Activated CD4-positive, alpha-beta T cell treated with anti-CD3 and anti-CD28 coated beads, Interleukin-2, amount 10 ng/mL, durations not matched to agents 7 days and 5 days (primary cell): ENCODE measurements around the gene MYBBP1A. TPM values are rescaled to one million over a fixed set of nuclear protein-coding genes. Genes with fewer than 3 reads are reported as not detected.
"Not testable (repeated sequence)": the region's sequence is repeated elsewhere in the genome, so short reads cannot be mapped to it uniquely, and the experiment has no call there.

Experiments
- CTCF ChIA-PET: fragments of 350-600 bp; sonication (Branson Sonifier 250); formaldehyde crosslinking; loops from one replicate; lab custom pipeline; 2021; ENCODE audit warnings: antibody characterized with exemption; lab: Charles Lee
- POLR2A ChIA-PET: fragments of 350-600 bp; sonication (Branson Sonifier 250); formaldehyde crosslinking; loops from one replicate; lab custom pipeline; 2021; ENCODE audit warnings: antibody characterized with exemption; lab: Charles Lee
- DNase-seq: peaks from one replicate; pipeline ENCODE4 v3.0.0-alpha.2; 2020
- H3K27ac Mint-ChIP-seq: one replicate; pipeline ENCODE4 v1.8.0; 2021; ENCODE audit warnings: mild to moderate bottlenecking, moderate library complexity, mixed read lengths
- H3K27me3 Mint-ChIP-seq: one replicate; pipeline ENCODE4 v1.8.0; 2021; ENCODE audit warnings: mixed read lengths
- H3K36me3 Mint-ChIP-seq: one replicate; pipeline ENCODE4 v1.8.0; 2021; ENCODE audit warnings: low read depth, mixed read lengths
- H3K4me1 Mint-ChIP-seq: one replicate; pipeline ENCODE4 v1.8.0; 2021; ENCODE audit warnings: mixed read lengths
- H3K4me3 Mint-ChIP-seq: one replicate; pipeline ENCODE4 v1.8.0; 2021; ENCODE audit warnings: mild to moderate bottlenecking, moderate library complexity, mixed read lengths
- H3K9me3 Mint-ChIP-seq: one replicate; pipeline ENCODE4 v1.8.0; 2021; ENCODE audit warnings: mixed read lengths
- total RNA-seq, 2 experiments: library from RNA; stranded (reverse); gene quantifications; one replicate each; pipeline ENCODE4 v1.2.3, GENCODE V29; 2021

Gene MYBBP1A
- total RNA-seq, 2 experiments from 2014 or later: 58.0 to 59.0 TPM

DNA sequence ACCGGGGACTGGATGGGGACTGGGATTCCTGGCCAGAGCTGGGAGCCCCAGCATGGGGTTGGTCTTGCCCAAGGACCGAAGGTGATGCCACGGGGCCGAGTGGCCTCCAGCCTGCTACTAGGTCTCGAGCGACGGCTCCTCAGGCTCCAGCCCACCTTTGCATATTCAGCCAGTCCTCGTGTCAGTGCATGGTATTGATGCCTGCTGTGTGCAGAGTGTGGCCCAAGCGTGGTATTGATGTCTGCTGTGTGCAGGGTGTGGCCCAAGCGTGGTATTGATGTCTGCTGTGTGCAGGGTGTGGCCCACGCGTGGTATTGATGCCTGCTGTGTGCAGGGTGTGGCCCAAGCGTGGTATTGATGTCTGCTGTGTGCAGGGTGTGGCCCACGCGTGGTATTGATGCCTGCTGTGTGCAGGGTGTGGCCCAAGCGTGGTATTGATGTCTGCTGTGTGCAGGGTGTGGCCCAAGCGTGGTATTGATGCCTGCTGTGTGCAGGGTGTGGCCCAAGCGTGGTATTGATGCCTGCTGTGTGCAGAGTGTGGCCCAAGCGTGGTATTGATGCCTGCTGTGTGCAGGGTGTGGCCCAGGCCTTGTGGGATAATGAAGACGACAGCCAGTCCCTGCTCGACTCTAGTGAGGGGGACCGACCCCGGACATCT is 40.6 kb upstream of the MYBBP1A start:
- CTCF ChIA-PET, H3K9me3 Mint-ChIP-seq, H3K27ac Mint-ChIP-seq, POLR2A ChIA-PET, DNase-seq, H3K4me1 Mint-ChIP-seq, H3K36me3 Mint-ChIP-seq, H3K27me3 Mint-ChIP-seq, H3K4me3 Mint-ChIP-seq: not testable (repeated sequence)

DNA sequence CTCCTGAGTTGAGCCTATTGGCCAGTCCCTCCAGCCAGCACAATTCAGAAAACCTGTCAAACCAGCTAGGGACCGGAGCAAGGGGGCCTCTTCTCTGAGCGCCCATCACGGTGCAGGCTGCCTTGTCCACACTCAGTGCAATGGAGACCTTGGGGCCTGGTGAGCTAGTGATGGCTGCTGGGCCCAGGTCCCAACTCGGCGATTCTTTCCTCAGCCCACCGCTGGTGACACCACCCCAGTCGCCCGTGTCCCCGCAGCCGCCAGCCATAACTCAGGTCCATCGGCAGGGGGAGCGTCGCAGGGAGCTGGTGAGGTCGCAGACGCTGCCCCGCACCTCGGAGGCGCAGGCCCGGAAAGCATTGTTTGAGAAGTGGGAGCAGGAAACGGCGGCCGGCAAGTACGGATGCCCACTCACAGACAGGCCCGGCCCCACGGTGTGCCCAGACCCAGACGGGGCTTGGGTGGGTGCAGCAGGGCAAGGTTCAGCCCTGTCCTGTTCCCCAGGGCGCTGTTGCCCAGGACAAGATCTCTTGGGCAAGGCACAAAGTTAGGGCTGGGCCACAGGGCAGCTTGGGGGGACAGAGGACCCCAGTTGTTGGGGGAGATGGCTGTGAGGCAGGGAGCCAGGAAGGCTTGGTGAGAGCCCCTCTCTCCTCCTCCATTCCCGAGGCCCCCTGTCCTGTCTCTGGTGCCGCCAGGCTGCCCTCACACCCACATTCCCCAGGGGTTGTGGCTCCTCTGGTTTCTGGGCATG is 39.9 kb upstream of the MYBBP1A start:
- CTCF ChIA-PET: interaction anchor here (0.6 kb wide), 1 partner anchor 51 kb away, joined by 3 read pairs; no protein-coding TSS in a partner anchor
- POLR2A ChIA-PET: no interaction called here
- H3K27me3 Mint-ChIP-seq: no peaks in the 10 kb centered on the region
- DNase-seq: peak; percentile 45
- H3K9me3 Mint-ChIP-seq: no peaks in the 10 kb centered on the region
- H3K36me3 Mint-ChIP-seq: no peaks in the 10 kb centered on the region
- peaks cover 3% of the 10 kb centered on the region for H3K4me1 Mint-ChIP-seq
- H3K27ac Mint-ChIP-seq: peak overlapping the region; percentile 68
- no peak overlapping the region for H3K4me3 Mint-ChIP-seq

DNA sequence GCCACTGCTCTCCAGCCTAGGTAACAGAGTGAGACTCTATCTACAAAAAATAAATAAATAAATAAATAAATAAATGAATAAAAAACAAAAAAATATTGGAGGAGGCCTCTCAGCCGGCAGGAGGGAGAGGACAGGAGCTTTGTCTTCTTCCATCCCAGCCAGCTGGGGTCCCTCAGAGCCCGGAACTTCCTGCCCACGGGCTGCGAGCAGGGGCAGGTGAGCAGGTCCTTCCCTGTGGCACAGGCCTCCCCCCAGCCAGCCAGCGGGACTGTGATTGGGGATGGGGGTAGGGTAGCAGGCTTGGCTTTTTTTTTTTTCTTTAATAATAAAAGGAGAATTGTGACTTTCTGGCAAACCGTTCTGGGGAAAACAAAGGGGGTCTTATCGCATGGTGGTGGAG is 39.2 kb upstream of the MYBBP1A start:
- DNase-seq: no peak
- Mint-ChIP-seq H3K36me3 (no peaks in the 10 kb centered on the region), H3K4me1 (peaks cover 3% of the 10 kb centered on the region), H3K4me3 (no peak overlapping the region), H3K27me3 (no peaks in the 10 kb centered on the region), H3K9me3 (no peaks in the 10 kb centered on the region), H3K27ac (no peak overlapping the region)
- POLR2A ChIA-PET: no interaction called here
- CTCF ChIA-PET: interaction anchor here (0.6 to 0.7 kb wide), 2 partner anchors 52 to 1175 kb away, joined by 3 read pairs; no protein-coding TSS in a partner anchor

GRCh38 chr17:4593021-4593421 is 37.8 kb upstream of the MYBBP1A start:
- no peaks in the 10 kb centered on the region for H3K27me3 Mint-ChIP-seq
- no peaks in the 10 kb centered on the region for H3K9me3 Mint-ChIP-seq
- no peak for DNase-seq
- H3K4me3 Mint-ChIP-seq: no peak overlapping the region
- ChIA-PET CTCF (interaction anchor here (0.7 to 1.0 kb wide), 2 partner anchors 14 to 42 kb away, joined by 3 to 4 read pairs; no protein-coding TSS in a partner anchor), POLR2A (no interaction called here)
- H3K36me3 Mint-ChIP-seq: no peaks in the 10 kb centered on the region
- no peak overlapping the region for H3K27ac Mint-ChIP-seq
- H3K4me1 Mint-ChIP-seq: peaks cover 3% of the 10 kb centered on the region

GRCh38 chr17:4592240-4593005 is 37.2 kb upstream of the MYBBP1A start:
- Mint-ChIP-seq H3K36me3 (no peaks in the 10 kb centered on the region), H3K4me1 (peaks cover 3% of the 10 kb centered on the region), H3K27me3 (peaks cover 3% of the 10 kb centered on the region), H3K9me3 (no peaks in the 10 kb centered on the region), H3K27ac (no peak overlapping the region), H3K4me3 (no peak overlapping the region)
- no peak for DNase-seq
- POLR2A ChIA-PET: no interaction called here
- CTCF ChIA-PET: interaction anchor here (1.0 kb wide), 1 partner anchor 15 kb away, joined by 4 read pairs; no protein-coding TSS in a partner anchor

- DNase-seq: no peak
- Mint-ChIP-seq H3K36me3 (no peaks in the 10 kb centered on the region), H3K9me3 (no peaks in the 10 kb centered on the region), H3K4me1 (peaks cover 3% of the 10 kb centered on the region), H3K4me3 (no peak overlapping the region), H3K27me3 (peaks cover 7% of the 10 kb centered on the region), H3K27ac (no peak overlapping the region)
- ChIA-PET POLR2A (no interaction called here), CTCF (interaction anchor here (1.3 kb wide), 1 partner anchor 39 kb away, joined by 3 read pairs; no protein-coding TSS in a partner anchor)
These were observed 36.3 kb upstream of the MYBBP1A start for GRCh38 chr17:4591529-4591928.

DNA sequence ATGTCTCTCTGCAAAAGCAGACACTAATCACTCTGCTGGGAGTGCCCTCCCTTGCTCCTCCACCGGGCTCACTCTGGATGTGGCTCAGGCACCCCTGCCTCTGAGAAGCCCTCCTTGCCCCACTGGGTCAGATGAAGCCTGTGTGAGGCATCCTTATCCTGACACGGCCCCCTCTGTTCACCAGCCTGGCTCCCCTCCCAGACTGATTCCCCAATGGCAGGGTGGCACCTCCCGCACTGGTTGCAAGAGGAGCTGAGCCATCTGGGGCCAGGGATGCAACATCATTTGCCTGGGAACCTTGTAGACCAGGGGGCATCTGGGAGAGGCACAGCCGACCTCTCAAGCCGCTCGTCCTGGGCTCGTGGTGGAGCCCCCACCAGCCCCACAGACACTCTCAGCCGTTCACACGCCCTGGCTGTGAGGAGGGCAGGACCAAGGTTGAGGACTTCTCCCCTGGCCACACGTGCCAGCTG is 35.8 kb upstream of the MYBBP1A start:
- Mint-ChIP-seq H3K27ac (no peak overlapping the region), H3K9me3 (no peaks in the 10 kb centered on the region), H3K4me1 (peaks cover 3% of the 10 kb centered on the region), H3K4me3 (no peak overlapping the region), H3K27me3 (peaks cover 13% of the 10 kb centered on the region), H3K36me3 (no peaks in the 10 kb centered on the region)
- CTCF ChIA-PET: interaction anchor here (1.0 to 1.3 kb wide), 2 partner anchors 9 to 39 kb away, joined by 3 read pairs; no protein-coding TSS in a partner anchor
- POLR2A ChIA-PET: no interaction called here
- DNase-seq: no peak

DNA sequence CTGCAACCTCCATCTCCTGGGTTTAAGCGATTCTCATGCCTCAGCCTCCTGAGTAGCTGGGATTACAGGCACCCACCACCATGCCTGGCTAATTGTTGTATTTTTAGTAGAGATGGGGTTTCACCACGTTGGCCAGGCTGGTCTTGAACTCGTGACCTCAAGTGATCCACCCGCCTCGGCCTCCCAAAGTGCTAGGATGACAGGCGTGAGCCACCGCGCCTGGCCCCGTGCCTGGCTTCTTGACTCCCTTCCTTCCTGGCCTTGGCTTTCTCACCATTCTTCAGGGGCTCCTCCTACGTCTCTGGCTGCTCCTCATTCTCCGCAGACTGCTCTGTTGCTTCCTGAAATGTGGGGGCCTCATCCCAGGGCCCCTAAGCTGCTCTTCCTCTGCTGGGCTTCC is 34.9 kb upstream of the MYBBP1A start:
- H3K4me3 Mint-ChIP-seq, H3K36me3 Mint-ChIP-seq, H3K9me3 Mint-ChIP-seq, H3K4me1 Mint-ChIP-seq, DNase-seq, POLR2A ChIA-PET, H3K27ac Mint-ChIP-seq: not testable (repeated sequence)
- H3K27me3 Mint-ChIP-seq: peaks cover 21% of the 10 kb centered on the region
- CTCF ChIA-PET: interaction anchor here (0.6 to 1.0 kb wide), 2 partner anchors 10 to 168 kb away, joined by 3 read pairs; no protein-coding TSS in a partner anchor

DNA sequence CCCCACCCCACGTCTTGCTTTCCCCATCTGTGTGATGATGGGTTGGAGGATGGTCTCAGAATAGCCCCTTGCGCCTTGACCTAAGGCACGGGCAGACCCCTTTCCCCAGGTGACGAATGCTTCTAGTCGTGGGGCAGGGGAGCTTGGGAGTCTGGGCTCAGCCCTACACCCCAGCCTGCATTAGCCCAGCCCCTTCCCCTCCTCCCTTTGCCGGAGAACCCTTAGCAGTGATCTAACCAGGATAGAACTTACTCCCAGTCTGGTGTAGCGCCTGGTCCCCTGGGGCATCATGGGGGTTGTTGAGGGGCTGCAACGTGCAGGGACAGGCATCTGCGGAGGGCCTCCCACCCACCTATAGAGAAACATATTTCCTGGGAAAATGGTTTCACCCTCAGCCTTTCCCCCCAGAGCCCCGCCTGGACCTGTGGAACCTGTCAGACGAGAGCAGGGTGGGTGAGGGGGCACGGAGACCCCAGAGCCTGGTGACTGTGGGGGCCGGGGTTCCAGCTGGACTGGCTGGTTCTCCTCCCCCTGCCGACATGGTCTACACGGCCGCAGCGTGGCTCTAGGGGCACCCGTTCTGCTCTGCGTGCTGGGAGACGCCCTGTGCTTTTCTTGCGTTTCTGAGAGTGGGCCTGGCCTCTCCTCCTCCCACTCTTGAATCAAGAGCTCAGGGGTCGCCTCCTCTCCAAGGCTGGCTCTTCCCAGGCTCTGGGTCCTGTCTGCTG is 33.9 kb upstream of the MYBBP1A start:
- no peak overlapping the region for H3K4me3 Mint-ChIP-seq
- ChIA-PET CTCF (interaction anchor here (0.6 to 1.6 kb wide), 2 partner anchors 10 to 167 kb away, joined by 3 to 5 read pairs; no protein-coding TSS in a partner anchor), POLR2A (no interaction called here)
- H3K27me3 Mint-ChIP-seq: peaks cover 23% of the 10 kb centered on the region
- no peak for DNase-seq
- H3K36me3 Mint-ChIP-seq: no peaks in the 10 kb centered on the region
- H3K4me1 Mint-ChIP-seq: no peaks in the 10 kb centered on the region
- no peaks in the 10 kb centered on the region for H3K9me3 Mint-ChIP-seq
- no peak overlapping the region for H3K27ac Mint-ChIP-seq

DNA sequence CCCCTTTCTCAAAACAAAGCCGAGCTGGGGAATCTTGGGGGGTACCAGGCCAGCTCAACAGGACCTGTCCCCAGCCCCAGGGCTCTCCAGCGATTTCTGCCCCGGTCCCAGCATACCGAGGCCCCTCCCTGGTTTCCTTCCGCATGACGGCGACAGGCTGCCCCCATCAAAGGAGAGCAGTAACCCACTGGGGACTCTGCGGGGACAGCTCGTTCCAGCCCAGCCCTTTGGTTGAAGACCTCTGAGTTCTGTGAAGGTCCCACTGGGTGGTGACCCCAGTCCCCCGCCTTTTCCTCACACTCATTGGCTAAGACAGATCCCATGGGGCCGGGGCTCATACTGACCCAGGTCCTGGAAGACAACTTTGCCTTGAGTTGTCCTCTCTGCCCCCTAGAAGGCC is 33.2 kb upstream of the MYBBP1A start:
- Mint-ChIP-seq H3K9me3 (no peaks in the 10 kb centered on the region), H3K27me3 (peaks cover 29% of the 10 kb centered on the region), H3K27ac (no peak overlapping the region), H3K4me1 (peaks cover 3% of the 10 kb centered on the region), H3K36me3 (no peaks in the 10 kb centered on the region), H3K4me3 (no peak overlapping the region)
- ChIA-PET POLR2A (no interaction called here), CTCF (interaction anchor here (1.6 kb wide), 1 partner anchor 10 kb away, joined by 5 read pairs; no protein-coding TSS in a partner anchor)
- DNase-seq: no peak

DNA sequence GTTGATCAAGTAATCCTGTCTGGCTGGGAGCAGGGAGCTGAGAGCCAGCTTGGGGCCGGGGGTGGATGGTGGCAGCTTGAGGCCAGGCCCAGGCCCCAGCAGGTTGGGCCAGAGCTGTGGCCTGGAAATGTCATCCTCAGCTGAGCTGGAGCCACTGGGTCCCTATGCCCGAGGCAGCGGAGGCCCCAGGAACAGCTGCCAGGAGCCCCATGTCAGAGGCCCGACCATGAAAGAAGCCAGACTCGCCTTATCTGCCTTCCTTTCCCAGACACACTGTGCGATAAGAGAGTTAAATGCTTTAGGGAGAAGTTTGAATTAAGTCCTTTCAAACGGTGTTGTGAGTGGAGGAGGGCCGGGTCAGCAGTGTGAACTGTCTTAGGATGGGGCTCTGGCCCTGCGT is 32.6 kb upstream of the MYBBP1A start:
- Mint-ChIP-seq H3K9me3 (no peaks in the 10 kb centered on the region), H3K4me1 (peaks cover 3% of the 10 kb centered on the region), H3K36me3 (no peaks in the 10 kb centered on the region), H3K27ac (no peak overlapping the region), H3K27me3 (peaks cover 34% of the 10 kb centered on the region), H3K4me3 (no peak overlapping the region)
- no peak for DNase-seq
- CTCF ChIA-PET: interaction anchor here (1.6 kb wide), 1 partner anchor 11 kb away, joined by 5 read pairs; no protein-coding TSS in a partner anchor
- POLR2A ChIA-PET: no interaction called here

DNA sequence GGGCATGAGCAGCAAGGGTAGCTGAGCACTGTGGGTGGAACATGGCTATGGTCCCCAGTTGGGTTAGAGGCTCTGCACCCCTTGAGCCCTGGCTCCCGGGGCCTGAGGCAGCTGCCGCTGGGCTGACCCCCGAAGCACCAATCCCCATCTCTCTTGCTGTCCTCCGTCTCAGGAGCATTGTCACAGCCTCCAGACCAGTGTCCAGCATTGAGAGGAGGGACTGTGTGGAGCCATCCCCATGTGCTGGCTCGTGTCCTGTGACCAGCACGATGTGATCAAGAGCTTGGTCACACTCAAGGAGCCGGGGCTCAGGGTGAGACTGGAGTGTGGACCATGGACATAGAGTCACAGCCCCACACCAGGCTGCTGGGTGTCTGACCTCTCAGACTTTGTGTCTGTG is 32.0 kb upstream of the MYBBP1A start:
- Mint-ChIP-seq H3K4me3 (no peak overlapping the region), H3K27ac (no peak overlapping the region), H3K27me3 (peaks cover 39% of the 10 kb centered on the region), H3K4me1 (peaks cover 3% of the 10 kb centered on the region), H3K36me3 (no peaks in the 10 kb centered on the region), H3K9me3 (no peaks in the 10 kb centered on the region)
- DNase-seq: no peak
- POLR2A ChIA-PET: no interaction called here
- CTCF ChIA-PET: interaction anchor here (1.0 to 1.6 kb wide), 3 partner anchors 11 to 38 kb away, joined by 4 to 5 read pairs (median 4); no protein-coding TSS in a partner anchor
